AG08395 (cell line): ENCODE data around the gene STARD10.

Source experiments
- DNase-seq: peaks from one replicate; pipeline ENCODE4 v3.0.0; 2012; ENCODE audit warnings: mixed read lengths, low spot score

Gene STARD10

GRCh38 chr11:72745511-72745910 lies 48.3 kb downstream of the STARD10 start:
- no peak for DNase-seq

- no peak for DNase-seq
These were observed 49.4 kb downstream of the STARD10 start for GRCh38 chr11:72744474-72744873.

DNA sequence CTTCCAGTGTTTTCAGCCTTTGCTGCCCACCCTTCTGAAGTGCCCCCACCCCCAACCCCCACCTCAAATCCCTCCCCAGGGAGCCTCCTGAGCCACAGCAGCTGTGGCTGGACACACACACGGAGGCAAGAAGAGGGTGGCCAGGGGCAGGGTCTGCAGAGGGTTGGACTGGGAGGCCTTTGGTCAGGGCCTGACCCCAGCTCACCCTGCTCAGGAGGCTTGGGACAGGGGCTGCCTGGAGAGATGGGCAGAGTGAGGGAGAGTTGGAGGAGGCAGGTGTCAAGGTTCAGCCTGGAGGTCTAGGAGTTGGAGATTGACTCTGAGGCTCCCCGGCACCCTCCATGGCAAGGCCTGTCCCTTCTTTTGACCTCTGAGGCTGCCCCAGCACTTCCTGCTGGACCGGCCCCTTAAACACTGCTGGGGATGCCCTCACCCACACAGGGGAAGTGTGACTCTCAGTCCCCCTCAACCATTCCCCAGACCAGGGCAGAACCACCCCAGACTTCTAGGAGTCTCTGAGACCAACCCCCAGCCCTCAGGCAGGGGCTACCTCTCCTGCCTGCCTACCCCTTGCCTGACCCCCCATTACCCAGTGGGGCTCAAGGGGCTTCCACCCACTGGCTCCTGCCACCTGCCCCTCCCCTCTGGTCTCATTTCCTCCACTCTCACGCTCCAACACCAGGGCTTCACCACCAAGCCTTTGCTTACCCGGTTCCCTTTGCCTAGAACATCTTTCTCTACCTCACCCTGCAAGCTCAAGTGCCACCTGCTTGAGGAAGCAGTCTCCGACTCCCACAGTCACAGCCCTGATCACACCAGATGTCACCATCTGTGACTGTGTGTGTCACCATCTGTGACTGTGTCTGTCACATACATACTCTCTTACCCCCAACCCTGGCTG lies 50.3 kb downstream of the STARD10 start:
- DNase-seq: no peak

GRCh38 chr11:72742513-72743320 lies 51.1 kb downstream of the STARD10 start:
- no peak for DNase-seq

GRCh38 chr11:72741849-72742512 lies 51.9 kb downstream of the STARD10 start:
- no peak for DNase-seq

DNA sequence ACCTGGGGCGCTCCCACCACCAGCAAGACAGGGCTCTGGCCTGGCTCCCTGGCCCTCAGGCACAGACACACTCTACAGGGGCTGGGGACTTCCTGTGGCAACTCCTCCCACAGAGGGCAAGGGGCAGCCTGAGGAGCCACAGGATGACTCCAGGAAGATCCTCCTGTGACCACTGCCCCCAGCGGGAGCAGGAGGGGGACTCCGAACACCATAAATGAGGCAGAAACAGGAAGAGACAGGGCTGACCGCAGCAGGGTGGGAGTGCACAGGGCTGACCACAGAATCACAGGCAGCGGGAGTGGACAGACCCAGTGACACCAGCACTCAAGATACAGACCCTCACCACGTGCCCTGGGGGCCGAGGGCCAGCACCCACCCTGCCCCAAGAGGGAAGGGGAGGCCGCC lies 52.4 kb downstream of the STARD10 start:
- DNase-seq: no peak

- no peak for DNase-seq
These were observed 53.1 kb downstream of the STARD10 start for GRCh38 chr11:72740562-72741428.

GRCh38 chr11:72740060-72740424 lies 53.8 kb downstream of the STARD10 start:
- no peak for DNase-seq

DNA sequence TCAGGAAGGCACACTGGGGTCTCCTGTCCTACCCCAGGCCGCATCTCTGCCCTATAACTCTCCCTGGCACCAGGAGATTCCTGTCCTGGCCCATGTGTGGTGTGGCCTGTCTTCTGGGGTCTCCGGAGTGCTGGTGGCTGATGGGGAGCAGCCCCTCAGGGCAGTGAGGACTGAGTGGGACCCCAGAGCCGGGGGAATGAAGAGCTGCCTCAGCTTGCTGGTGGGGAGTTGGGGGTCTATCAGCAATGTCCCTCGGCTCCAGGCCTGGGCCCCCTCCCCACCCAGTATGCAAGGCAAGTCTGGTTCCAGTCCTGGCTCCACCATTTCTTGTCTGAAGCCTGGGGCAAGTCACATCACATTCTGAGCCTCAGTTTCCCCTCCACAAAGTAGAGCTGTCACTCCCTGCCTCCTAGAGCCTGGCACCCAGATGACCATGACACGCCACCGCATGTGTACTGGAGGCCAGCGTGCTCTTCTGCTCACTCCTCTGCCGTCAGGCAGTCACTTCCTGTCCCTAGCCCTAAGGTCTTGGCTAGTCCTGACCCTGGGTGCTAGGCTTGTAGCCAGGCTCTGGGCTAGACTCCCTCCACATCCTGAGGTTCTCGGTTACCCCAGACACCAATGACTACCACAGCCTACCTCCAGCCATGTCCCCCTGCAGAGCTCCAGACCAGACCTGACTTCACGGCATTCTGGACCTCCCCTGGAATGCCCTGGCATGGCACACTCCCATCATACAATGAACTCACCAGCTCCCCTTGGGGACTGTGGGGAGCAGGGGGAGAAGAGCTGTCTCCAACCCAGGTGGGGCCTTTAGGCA lies 54.4 kb downstream of the STARD10 start:
- DNase-seq: no peak

DNA sequence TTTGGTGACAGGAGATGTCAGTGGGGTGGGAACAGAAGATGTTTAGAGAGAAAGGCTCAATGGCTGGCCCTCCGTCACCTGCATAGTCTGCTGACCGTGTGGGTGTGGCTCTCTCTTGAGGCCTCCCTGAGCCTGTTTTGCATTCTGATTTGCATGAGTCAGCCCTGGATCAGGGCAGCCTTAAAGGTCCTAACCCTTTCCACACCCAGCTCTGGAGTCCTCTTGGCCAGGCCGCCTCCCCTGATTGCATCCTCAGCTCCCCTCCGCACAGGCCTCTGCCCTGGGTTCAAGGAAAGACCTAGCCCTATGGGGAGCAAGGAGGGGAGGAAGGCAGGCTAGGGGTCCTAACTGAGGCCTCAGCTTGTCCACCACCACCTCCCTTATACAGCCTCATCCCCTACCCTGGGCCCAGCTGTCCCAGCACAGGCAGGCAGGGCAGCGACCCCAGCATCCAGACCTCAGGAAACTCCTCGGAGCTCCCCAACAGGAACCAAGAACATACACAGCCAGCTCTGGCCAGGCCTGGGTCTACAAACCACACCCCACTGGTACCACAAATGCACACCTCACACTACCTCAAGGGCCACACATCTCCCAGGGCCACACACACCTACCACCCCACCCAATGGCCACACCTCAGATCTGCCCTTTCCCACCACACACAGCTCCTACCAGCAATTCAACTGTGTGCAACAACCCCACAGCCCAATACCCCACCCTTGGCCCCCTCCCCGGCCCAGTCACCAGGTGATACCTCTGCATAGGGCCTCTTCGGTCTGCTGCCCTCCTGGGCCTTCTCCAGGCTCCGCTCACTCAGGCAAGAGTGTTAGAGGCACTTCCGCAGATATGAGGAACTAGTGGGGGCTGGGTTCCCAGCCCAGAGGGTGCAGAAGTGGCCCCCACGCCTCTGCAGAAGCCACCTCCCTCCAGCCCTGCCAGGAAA lies 55.4 kb downstream of the STARD10 start:
- peak; percentile 79 for DNase-seq

DNA sequence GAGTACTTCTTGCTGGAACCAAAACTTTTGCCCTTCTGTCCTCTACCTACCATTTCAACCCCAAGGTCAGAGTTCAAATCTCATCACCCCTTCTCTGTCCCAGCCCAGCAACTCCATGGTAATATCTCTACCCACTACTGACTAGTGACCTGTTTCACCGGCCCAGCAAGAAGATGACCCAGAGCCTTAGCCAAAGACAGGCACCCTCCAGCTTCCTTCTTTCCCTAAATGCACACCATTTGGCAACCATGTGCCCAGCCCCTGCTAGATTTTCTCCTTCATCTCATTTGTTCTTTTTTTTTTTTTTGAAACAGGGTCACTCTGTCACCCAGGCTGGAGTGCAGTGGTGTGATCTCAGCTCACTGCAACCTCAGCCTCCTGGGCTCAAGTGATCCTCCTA lies 56.5 kb downstream of the STARD10 start:
- no peak for DNase-seq

GRCh38 chr11:72736452-72737069 lies 57.3 kb downstream of the STARD10 start:
- DNase-seq: peak; percentile 74

GRCh38 chr11:72735495-72736027 lies 58.3 kb downstream of the STARD10 start:
- peak; percentile 46 for DNase-seq

DNA sequence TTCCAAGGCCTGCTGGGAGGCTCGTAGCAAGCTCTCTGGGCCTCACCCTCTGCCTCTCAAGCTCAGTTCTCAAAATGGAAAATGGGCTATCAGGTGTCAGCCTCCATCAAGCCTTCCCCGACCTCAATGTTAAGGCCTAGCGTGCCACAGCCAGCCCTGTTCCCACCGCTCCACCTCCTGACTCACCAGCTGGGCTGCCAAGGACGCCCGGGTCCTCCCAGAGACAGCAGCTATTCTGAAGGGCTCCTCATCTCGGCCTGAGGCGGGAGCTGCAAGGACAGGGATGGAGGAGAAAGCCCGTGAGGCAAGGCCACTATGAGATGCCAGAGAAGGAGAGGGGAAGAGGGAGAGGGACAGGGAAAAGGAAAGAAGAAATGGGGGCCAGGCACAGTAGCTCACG lies 61.5 kb downstream of the STARD10 start:
- no peak for DNase-seq

GRCh38 chr11:72730737-72731136 lies 63.1 kb downstream of the STARD10 start:
- DNase-seq: no peak

DNA sequence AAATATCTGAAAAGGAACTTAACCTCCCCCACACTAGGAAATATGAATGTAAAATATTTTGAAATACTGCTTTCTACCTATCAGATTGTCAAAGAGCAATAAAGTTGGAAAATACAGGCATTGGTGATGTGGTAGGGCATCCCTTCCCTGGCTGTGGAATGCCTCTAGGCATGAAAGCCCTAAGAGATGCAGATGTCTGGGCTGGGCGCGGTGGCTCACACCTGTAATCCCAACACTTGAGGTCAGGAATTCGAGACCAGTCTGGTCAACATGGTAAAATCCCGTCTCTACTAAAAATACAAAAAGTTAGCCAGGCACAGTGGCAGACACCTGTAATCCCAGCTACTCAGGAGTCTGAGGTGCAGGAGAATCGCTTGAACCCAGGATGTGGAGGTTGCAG lies 63.6 kb downstream of the STARD10 start:
- no peak for DNase-seq

GRCh38 chr11:72727521-72727920 lies 66.3 kb downstream of the STARD10 start:
- no peak for DNase-seq

GRCh38 chr11:72726266-72727220 lies 67.3 kb downstream of the STARD10 start:
- DNase-seq: no peak
